OCI-LY7 (cell line): ENCODE measurements around the gene MYO9A. TPM values are rescaled to one million over a fixed set of nuclear protein-coding genes. Genes with fewer than 3 reads are reported as not detected.

Experiments used
- Bru-seq: library from RNA; stranded (reverse); fragments of 400-500 nt; gene quantifications from one replicate; lab custom pipeline; 2021; lab: Mats Ljungman, UMichigan
- BruChase-seq, 2 experiments: library from RNA; stranded (reverse); fragments of 400-500 nt; gene quantifications; one replicate each; lab custom pipeline; 2021; lab: Mats Ljungman, UMichigan
- BruUV-seq: library from RNA; stranded (reverse); fragments of 400-500 nt; replicated peaks from 2 replicates; lab custom pipeline; 2021; lab: Mats Ljungman, UMichigan
- CTCF ChIA-PET: fragments of 300-600 bp; sonication (Branson Sonifier 250); formaldehyde crosslinking; loops from one replicate; lab custom pipeline; 2022; ENCODE audit warnings: antibody characterized with exemption; ENCODE audit not compliant: unreplicated experiment; lab: Charles Lee
- POLR2A ChIA-PET: fragments of 300-600 bp; sonication (Branson Sonifier 250); formaldehyde crosslinking; loops from one replicate; lab custom pipeline; 2022; ENCODE audit warnings: antibody characterized with exemption; lab: Charles Lee
- DNase-seq: peaks from one replicate; pipeline ENCODE4 v3.0.0-alpha.2; 2015; ENCODE audit warnings: low spot score
- H2AFZ ChIP-seq: fragments of 200-600 bp; sonication (generic), shearing (Covaris generic); 2 replicates; pipeline ENCODE4 v1.6.1; 2014; ENCODE audit warnings: mild to moderate bottlenecking, antibody characterized with exemption, low read length, moderate library complexity
- H3K27ac ChIP-seq: fragments of 200-600 bp; sonication (generic); 2 replicates; pipeline ENCODE4 v1.5.1; 2014; ENCODE audit warnings: mixed run types, low read depth, mild to moderate bottlenecking, moderate library complexity, low read length, inconsistent platforms; ENCODE audit not compliant: poor library complexity, severe bottlenecking
- H3K36me3 ChIP-seq: fragments of 200-600 bp; sonication (generic); 2 replicates; pipeline ENCODE4 v1.6.1; 2014; ENCODE audit warnings: mild to moderate bottlenecking, antibody characterized with exemption, low read length, moderate library complexity, mixed read lengths; ENCODE audit not compliant: insufficient read depth
- H3K4me1 ChIP-seq: fragments of 200-600 bp; sonication (generic); 2 replicates; pipeline ENCODE4 v1.5.1; 2014; ENCODE audit warnings: mild to moderate bottlenecking, low read length; ENCODE audit not compliant: insufficient read depth, poor library complexity, severe bottlenecking
- H3K4me2 ChIP-seq: fragments of 200-600 bp; sonication (generic); 2 replicates; pipeline ENCODE4 v1.6.1; 2014; ENCODE audit warnings: mild to moderate bottlenecking, low read length
- H3K4me3 ChIP-seq: fragments of 200-600 bp; sonication (generic); 2 replicates; pipeline ENCODE4 v1.5.1; 2014; ENCODE audit warnings: mild to moderate bottlenecking, low read depth, low read length; ENCODE audit not compliant: poor library complexity, severe bottlenecking
- H3K79me2 ChIP-seq: fragments of 200-600 bp; sonication (generic); 2 replicates; pipeline ENCODE4 v1.6.1; 2016; ENCODE audit warnings: low read depth, mild to moderate bottlenecking, low read length, moderate library complexity, mixed read lengths; ENCODE audit not compliant: insufficient read depth
- H3K9me2 ChIP-seq: fragments of 200-600 bp; sonication (generic); 2 replicates; pipeline ENCODE4 v1.6.1; 2016; ENCODE audit warnings: mild to moderate bottlenecking, low read length, mixed read lengths; ENCODE audit not compliant: insufficient read depth
- H3K9me3 ChIP-seq: fragments of 200-600 bp; sonication (generic); 2 replicates; pipeline ENCODE4 v1.6.1; 2014; ENCODE audit warnings: mild to moderate bottlenecking, mixed run types, low read length, mixed read lengths
- H4K20me1 ChIP-seq: fragments of 200-600 bp; sonication (generic); 2 replicates; pipeline ENCODE4 v1.6.1; 2014; ENCODE audit warnings: mild to moderate bottlenecking, antibody characterized with exemption, low read length, moderate library complexity, mixed read lengths; ENCODE audit not compliant: insufficient read depth
- CTCF ChIP-seq: fragments of 200-600 bp; sonication (generic); conservative IDR thresholded peaks from 2 replicates; pipeline ENCODE4 v1.5.1; 2014; ENCODE audit warnings: mild to moderate bottlenecking, antibody characterized with exemption, low read length, moderate library complexity, mixed read lengths
- EZH2phosphoT487 ChIP-seq: fragments of 200-600 bp; sonication (generic); IDR thresholded peaks from 2 replicates; pipeline ENCODE4 v1.6.1; 2018; ENCODE audit warnings: low read depth, borderline replicate concordance, mild to moderate bottlenecking, mixed run types, antibody characterized with exemption, low read length, moderate library complexity, mixed read lengths
- intact Hi-C: fragments of 100-400 bp; cut with micrococcal nuclease; formaldehyde crosslinking; loops from one replicate; pipeline ENCODE4 v1.10.0; 2022; ENCODE audit not compliant: unreplicated experiment
- long read RNA-seq: library from polyadenylated mRNA; stranded (forward); transcript quantifications from one replicate; pipeline ENCODE4 v2.0.0, GENCODE V29; 2022
- total RNA-seq, 2 experiments: library from RNA; depleted of rRNA in 1 of 2; stranded (reverse); fragments of >200 nt in 1 of 2; shearing (Covaris generic) in 1 of 2; gene quantifications; 2 replicates each; pipeline ENCODE4 v1.2.3, GENCODE V29; 2014 to 2022

Gene MYO9A
- 26.2 and 26.4 TPM in 2 replicates for total RNA-seq (2014; rRNA removed; shearing (Covaris generic))
- 119 and 125 TPM in 2 replicates for total RNA-seq (2022)
- percentile 91 among the genes with signal in this experiment for Bru-seq, nascent RNA
- BruChase-seq, experiment 1, labeled RNA remaining after a 6-hour chase: percentile 82 among the genes with signal in this experiment
- BruChase-seq, experiment 2, labeled RNA remaining after a 2-hour chase: percentile 84 among the genes with signal in this experiment
- long read RNA-seq, full-length matches to known transcripts: 6 of 54 reads
- long read RNA-seq, partial matches to known transcripts: 27 of 54 reads
- long read RNA-seq, other reads (novel, unspliced or antisense): 21 of 54 reads

GRCh38 chr15:72118017-72118978 is at the start of gene MYO9A, which contains the start of gene SENP8:
MYO9A (minus strand) TSS chr15:72118150; CDS start chr15:72046563, 71,587 bp downstream.
SENP8 (plus strand) TSS chr15:72118403; CDS start chr15:72139624, 21,221 bp downstream.
- Histone ChIP-seq H3K4me2 (peak within 1 kb of the TSS; percentile 94), H3K79me2 (peaks cover 40% of the 10 kb centered on the region), H3K36me3 (no peaks in the 10 kb centered on the region), H3K4me1 (peaks cover 20% of the 10 kb centered on the region), H2AFZ (peak within 1 kb of the TSS; percentile 82), H3K4me3 (peak within 1 kb of the TSS; percentile 79), H3K27ac (peak within 1 kb of the TSS; percentile 71), H3K9me2 (no peaks in the 10 kb centered on the region), H4K20me1 (peaks cover 11% of the 10 kb centered on the region; the same call in 1 of the 2 replicates), H3K9me3 (no peaks in the 10 kb centered on the region)
- ChIA-PET CTCF (interaction anchor here (0.9 kb wide), 1 partner anchor 14 kb away, joined by 4 read pairs; no protein-coding TSS in a partner anchor), POLR2A (interaction anchor here (0.5 to 1.6 kb wide), 11 partner anchors 8 to 341 kb away, joined by 3 to 9 read pairs (median 3); no protein-coding TSS in a partner anchor)
- peak; percentile 99 for DNase-seq
- TSS peak; percentile 86 for BruUV-seq
- TF ChIP-seq EZH2phosphoT487 (no peak), CTCF (peak; percentile 33)
- intact Hi-C loops: loop anchor here (5.0 kb wide), 2 partner anchors 109 to 154 kb away; partner anchors contain the start of gene PARP6

GRCh38 chr15:72167445-72167844 is 49.5 kb upstream of the MYO9A start:
- no peaks in the 10 kb centered on the region for H4K20me1 ChIP-seq
- TF ChIP-seq EZH2phosphoT487 (no peak), CTCF (no peak)
- DNase-seq: no peak
- no peaks in the 10 kb centered on the region for H3K79me2 ChIP-seq
- no peak overlapping the region for H3K4me3 ChIP-seq
- no peaks in the 10 kb centered on the region for H3K9me3 ChIP-seq
- no TSS peak for BruUV-seq
- intact Hi-C loops: no loop called here
- ChIA-PET POLR2A (no interaction called here), CTCF (no interaction called here)
- H3K9me2 ChIP-seq: no peaks in the 10 kb centered on the region
- H2AFZ ChIP-seq: no peak overlapping the region
- no peaks in the 10 kb centered on the region for H3K4me1 ChIP-seq
- no peaks in the 10 kb centered on the region for H3K36me3 ChIP-seq
- no peak overlapping the region for H3K27ac ChIP-seq
- no peak overlapping the region for H3K4me2 ChIP-seq
